K562 (cell line): ENCODE measurements around the gene ZDHHC12. TPM values are rescaled to one million over a fixed set of nuclear protein-coding genes. Genes with fewer than 3 reads are reported as not detected.

Experiments used
- ATAC-seq: fragments of 200-7000 bp; cut with Tn5 transposase; 3 replicates; pipeline ENCODE4 v1.9.1; 2020; ENCODE audit warnings: moderate library complexity
- BruUV-seq: library from RNA; stranded (reverse); fragments of 400-500 nt; replicated peaks from 2 replicates; lab custom pipeline; 2021; lab: Mats Ljungman, UMichigan
- CTCF ChIA-PET: fragments of 300-600 bp; formaldehyde crosslinking; extraction: SDS; loops from one replicate; lab custom pipeline; 2021; ENCODE audit warnings: low intra/inter-chr PET ratio; lab: Yijun Ruan, JAX
- POLR2A ChIA-PET: fragments of 300-600, 350-650 bp; sonication (Branson Sonifier 250); formaldehyde crosslinking; extraction: SDS; loops from one replicate; lab custom pipeline; 2021; ENCODE audit warnings: antibody characterized with exemption, inconsistent platforms; lab: Yijun Ruan, JAX
- DNase-seq, 4 experiments: peaks; one replicate each; pipeline versions ENCODE4 v3.0.0 to v3.0.0-alpha.2; 2011 to 2018; ENCODE audit warnings: low spot score in 3 of 4, mixed read lengths in 3 of 4; ENCODE audit errors: extremely low read depth in 1 of 4
- FAIRE-seq: peaks from 2 replicates; lab custom pipeline; 2011; peaks lifted over from hg19 to GRCh38; lab: Jason Lieb, UNC
- H2AFZ ChIP-seq: 2 replicates; pipeline ENCODE4 v1.6.0; 2011; ENCODE audit warnings: low read depth, low read length, control low read depth, inconsistent platforms
- H3K27ac ChIP-seq: fragments of 200-600 bp; 3 replicates; pipeline ENCODE4 v1.8.0; 2011; ENCODE audit warnings: low read depth, mild to moderate bottlenecking, control low read depth, inconsistent platforms, low read length, moderate library complexity, mixed read lengths; ENCODE audit errors: extremely low read depth
- H3K27me3 ChIP-seq, 2 experiments: fragments of 300-600 bp in 1 of 2; 2 replicates in 1 of 2; 3 replicates in 1 of 2; pipeline versions ENCODE4 v1.6.0 to v1.8.0; 2011; ENCODE audit warnings: inconsistent platforms in 2 of 2, low read length in 2 of 2, mild to moderate bottlenecking in 1 of 2, mixed read lengths in 1 of 2, moderate library complexity in 1 of 2; ENCODE audit not compliant: control insufficient read depth in 2 of 2, insufficient read depth in 2 of 2
- H3K36me3 ChIP-seq: fragments of 300-600 bp; 3 replicates; pipeline ENCODE4 v1.8.0; 2011; ENCODE audit warnings: mild to moderate bottlenecking, low read length, inconsistent platforms; ENCODE audit not compliant: control insufficient read depth, insufficient read depth
- H3K4me1 ChIP-seq, 2 experiments: fragments of 200-600 bp in 1 of 2; replicated peaks in 1 of 2; 2 replicates in 1 of 2; 3 replicates in 1 of 2; pipeline versions ENCODE4 v1.5.1 to v1.8.0; 2011; ENCODE audit warnings: inconsistent platforms in 2 of 2, low read length in 2 of 2, mild to moderate bottlenecking in 1 of 2, mixed read lengths in 1 of 2, moderate library complexity in 1 of 2; ENCODE audit not compliant: control insufficient read depth in 2 of 2, insufficient read depth in 2 of 2
- H3K4me2 ChIP-seq: 2 replicates; pipeline ENCODE4 v1.6.1; 2011; ENCODE audit warnings: low read length, control low read depth, inconsistent platforms, mixed read lengths; ENCODE audit not compliant: insufficient read depth
- H3K4me3 ChIP-seq: fragments of 200-600 bp; sonication (generic), shearing (Covaris generic); 2 replicates; pipeline ENCODE4 v1.5.1; 2016; ENCODE audit warnings: control low read depth, inconsistent platforms
- H3K79me2 ChIP-seq: fragments of 200-600 bp; 3 replicates; pipeline ENCODE4 v1.8.0; 2011; ENCODE audit warnings: low read length, inconsistent platforms; ENCODE audit not compliant: control insufficient read depth, insufficient read depth
- H3K9ac ChIP-seq, 2 experiments: 2 replicates each; pipeline versions ENCODE4 v1.6.0 to v1.6.1; 2011; ENCODE audit warnings: low read depth in 2 of 2, low read length in 2 of 2, control low read depth in 1 of 2, inconsistent platforms in 1 of 2, mild to moderate bottlenecking in 1 of 2, mixed read lengths in 1 of 2; ENCODE audit not compliant: insufficient read depth in 1 of 2
- H3K9me1 ChIP-seq: one replicate; pipeline ENCODE4 v1.6.0; 2011; ENCODE audit warnings: inconsistent platforms, mild to moderate bottlenecking, low read length, moderate library complexity; ENCODE audit not compliant: control insufficient read depth, insufficient read depth
- H3K9me3 ChIP-seq: replicated peaks from 2 replicates; pipeline ENCODE4 v1.5.1; 2011; ENCODE audit warnings: low read depth, low read length, inconsistent platforms; ENCODE audit not compliant: control insufficient read depth, insufficient read depth
- H4K20me1 ChIP-seq: replicated peaks from 2 replicates; pipeline ENCODE4 v1.6.1; 2011; ENCODE audit warnings: low read length, inconsistent platforms, mixed read lengths; ENCODE audit not compliant: control insufficient read depth, insufficient read depth
- ETV1 ChIP-seq: fragments of 450-650 bp; conservative IDR thresholded peaks from 2 replicates; pipeline ENCODE4 v1.6.1; 2016; ENCODE audit warnings: missing genetic modification characterization, control low read depth, low read depth, missing compliant biosample characterization
- GTF2E2 ChIP-seq: fragments of 200-800 bp; sonication (Bioruptor generic); IDR thresholded peaks from 2 replicates; pipeline ENCODE4 v1.6.1; 2016; ENCODE audit warnings: missing genetic modification characterization, missing compliant biosample characterization
- POLR2G ChIP-seq: fragments of 200-400 bp; formaldehyde crosslinking; IDR thresholded peaks from 2 replicates; pipeline ENCODE4 v1.6.1; 2017; ENCODE audit warnings: low read depth, mild to moderate bottlenecking, antibody characterized with exemption, low read length, moderate library complexity
- RBM25 ChIP-seq: fragments of 200-400 bp; formaldehyde crosslinking; IDR thresholded peaks from 2 replicates; pipeline ENCODE4 v1.6.1; 2018; ENCODE audit warnings: low read length, low read depth, moderate library complexity; ENCODE audit not compliant: severe bottlenecking
- ZBTB33 ChIP-seq: sonication (generic); formaldehyde crosslinking; IDR thresholded peaks from 2 replicates; pipeline ENCODE4 v1.8.1; 2023; ENCODE audit warnings: mild to moderate bottlenecking, missing genetic modification reagents
- WGBS: fragments of 100-300 bp; shearing (Covaris generic); methylation state at CpG from one replicate; pipeline ENCODE4 v1.1.6; 2016; ENCODE audit warnings: low coverage, mixed read lengths; ENCODE audit not compliant: insufficient coverage; ENCODE audit errors: missing lambda C conversion rate; 5-methylcytosine and 5-hydroxymethylcytosine counted together
- in situ Hi-C: fragments of 300-500 bp; cut with MboI; formaldehyde crosslinking; loops from 4 replicates; pipeline ENCODE4 v1.15.0; 2018; ENCODE audit warnings: inconsistent platforms, mixed read lengths
- intact Hi-C: fragments of 100-400 bp; cut with micrococcal nuclease; formaldehyde crosslinking; loops from 2 replicates; pipeline ENCODE4 v1.14.2; 2022
- polyA plus RNA-seq, 8 experiments: library from polyadenylated mRNA; depleted of rRNA in 4 of 8; stranded (reverse) in 5 of 8; unstranded in 3 of 8; fragments of >200 nt; fragmentation: Nextera tagmentation in 2 of 8; fragmentation: Illumina TruSeq in 1 of 8; extraction: Ambion mirVana in 2 of 8; extraction: Trizol in 1 of 8; gene quantifications; 2 replicates each; pipeline versions ENCODE4 v1.2.1 to v1.2.3, GENCODE V29; 2011 to 2014; ENCODE audit warnings: inconsistent platforms in 1 of 8, missing spikeins in 1 of 8
- total RNA-seq, 7 experiments: library from RNA; depleted of rRNA in 6 of 7; stranded (reverse); fragments of >200 nt in 6 of 7; fragmentation: Illumina TruSeq in 2 of 7; extraction: Trizol in 2 of 7; gene quantifications; 2 replicates each; pipeline versions ENCODE4 v1.2.1 to v1.2.3, GENCODE V29; 2011 to 2021; ENCODE audit warnings: low replicate concordance in 1 of 7

Gene ZDHHC12
- total and polyA plus RNA-seq, 9 of the 15 experiments (the other 6 are each of a cell fraction or from before 2014, with no cell fraction given): 0.21 to 38.0 (median 13.8) TPM

- Histone ChIP-seq H4K20me1 (no peaks in the 10 kb centered on the region), H3K4me3 (no peak overlapping the region), H3K79me2 (no peaks in the 10 kb centered on the region), H3K9me3 (no peaks in the 10 kb centered on the region), H3K9ac (peak overlapping the region in 1 of 2 experiments; percentile 56; a peak in 2 of 4 replicates), H3K27ac (no peak overlapping the region), H2AFZ (no peak overlapping the region), H3K4me1 (no peaks in the 10 kb centered on the region; a peak in 1 of 5 replicates), H3K27me3 (no peaks in the 10 kb centered on the region), H3K4me2 (no peak overlapping the region), H3K9me1 (no peaks in the 10 kb centered on the region), H3K36me3 (peaks cover 58% of the 10 kb centered on the region; the same call in 2 of the 3 replicates)
- CTCF ChIA-PET: no interaction called here
- DNase-seq (no peak), ATAC-seq (no peak), FAIRE-seq (no peak)
- TF ChIP-seq GTF2E2 (tag) (no peak), POLR2G (0 out of 2 replicates have a peak, but pooled peaks have one; percentile 42), RBM25 (no peak), ETV1 (no peak), ZBTB33 (0 out of 2 replicates have a peak, but pooled peaks have one; percentile 51)
- intact Hi-C loops: no loop called here
- POLR2A ChIA-PET: interaction anchor here (2.2 kb wide), 1 partner anchor 9 kb away, joined by 9 read pairs; no protein-coding TSS in a partner anchor
- 95% methylated on average over 13 of the region's 13 CpGs for WGBS
- no TSS peak for BruUV-seq
- in situ Hi-C loops: loop anchor here (10.0 kb wide), 1 partner anchor 289 kb away; the partner anchor contains the start of gene CERCAM
These were observed 10.5 kb downstream of the ZDHHC12 start for GRCh38 chr9:128713411-128713780.
